ENCODE measurements around the gene SYNGR3. TPM values are rescaled to one million over a fixed set of nuclear protein-coding genes. Genes with fewer than 3 reads are reported as not detected.

Gene SYNGR3, protein sequence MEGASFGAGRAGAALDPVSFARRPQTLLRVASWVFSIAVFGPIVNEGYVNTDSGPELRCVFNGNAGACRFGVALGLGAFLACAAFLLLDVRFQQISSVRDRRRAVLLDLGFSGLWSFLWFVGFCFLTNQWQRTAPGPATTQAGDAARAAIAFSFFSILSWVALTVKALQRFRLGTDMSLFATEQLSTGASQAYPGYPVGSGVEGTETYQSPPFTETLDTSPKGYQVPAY
- total RNA-seq = 20.8 and 23.2 TPM in 2 replicates

DNA sequence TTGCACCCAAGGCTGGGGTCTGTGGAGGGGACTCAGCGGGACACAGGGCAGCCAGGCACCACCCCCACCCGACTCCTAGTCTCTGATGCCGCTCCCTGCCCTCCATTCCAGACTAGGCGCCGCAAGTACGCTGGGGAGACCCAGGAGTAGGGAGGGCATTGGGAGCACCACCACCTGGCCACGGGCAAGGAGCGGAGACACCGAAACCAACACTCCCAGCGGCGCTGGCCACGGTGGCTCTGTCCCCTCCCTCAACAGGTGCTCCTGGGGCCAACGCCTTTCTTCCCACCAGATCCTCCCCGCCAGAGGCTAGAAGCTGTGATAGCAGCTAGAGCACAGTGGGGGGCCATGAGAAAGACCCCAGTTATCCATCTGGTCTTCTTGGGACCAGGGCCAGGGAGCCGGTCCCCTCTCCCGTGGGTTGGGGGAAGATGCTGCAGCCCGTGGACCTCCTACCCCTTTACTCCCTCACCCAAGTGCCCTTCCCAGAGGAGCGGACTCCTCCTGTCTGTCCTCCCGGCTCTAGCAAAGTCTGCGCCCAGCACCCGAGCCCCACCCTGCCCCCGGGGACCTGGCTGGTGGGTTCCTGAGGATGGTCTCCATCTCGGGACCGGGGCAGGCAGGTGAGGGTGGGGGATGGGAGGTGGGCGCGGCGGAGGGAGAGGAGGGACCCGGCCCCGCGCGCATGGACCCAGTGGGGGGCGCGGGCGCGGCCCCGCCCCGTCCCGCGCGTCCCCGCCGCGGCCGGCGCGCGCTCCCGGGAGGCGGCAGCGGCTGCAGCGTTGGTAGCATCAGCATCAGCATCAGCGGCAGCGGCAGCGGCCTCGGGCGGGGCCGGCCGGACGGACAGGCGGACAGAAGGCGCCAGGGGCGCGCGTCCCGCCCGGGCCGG, at the start of gene SYNGR3:
Gene SYNGR3 (plus strand): TSS at position 762 of the 892 bp plus-strand sequence. CDS start 133 bp downstream, outside the sequence.
- intact Hi-C loops (cut with micrococcal nuclease) = loop anchor here (5.0 to 10.0 kb wide), 2 partner anchors 233 to 545 kb away; partner anchors contain the start of genes CEMP1, E4F1 and PDPK1

DNA sequence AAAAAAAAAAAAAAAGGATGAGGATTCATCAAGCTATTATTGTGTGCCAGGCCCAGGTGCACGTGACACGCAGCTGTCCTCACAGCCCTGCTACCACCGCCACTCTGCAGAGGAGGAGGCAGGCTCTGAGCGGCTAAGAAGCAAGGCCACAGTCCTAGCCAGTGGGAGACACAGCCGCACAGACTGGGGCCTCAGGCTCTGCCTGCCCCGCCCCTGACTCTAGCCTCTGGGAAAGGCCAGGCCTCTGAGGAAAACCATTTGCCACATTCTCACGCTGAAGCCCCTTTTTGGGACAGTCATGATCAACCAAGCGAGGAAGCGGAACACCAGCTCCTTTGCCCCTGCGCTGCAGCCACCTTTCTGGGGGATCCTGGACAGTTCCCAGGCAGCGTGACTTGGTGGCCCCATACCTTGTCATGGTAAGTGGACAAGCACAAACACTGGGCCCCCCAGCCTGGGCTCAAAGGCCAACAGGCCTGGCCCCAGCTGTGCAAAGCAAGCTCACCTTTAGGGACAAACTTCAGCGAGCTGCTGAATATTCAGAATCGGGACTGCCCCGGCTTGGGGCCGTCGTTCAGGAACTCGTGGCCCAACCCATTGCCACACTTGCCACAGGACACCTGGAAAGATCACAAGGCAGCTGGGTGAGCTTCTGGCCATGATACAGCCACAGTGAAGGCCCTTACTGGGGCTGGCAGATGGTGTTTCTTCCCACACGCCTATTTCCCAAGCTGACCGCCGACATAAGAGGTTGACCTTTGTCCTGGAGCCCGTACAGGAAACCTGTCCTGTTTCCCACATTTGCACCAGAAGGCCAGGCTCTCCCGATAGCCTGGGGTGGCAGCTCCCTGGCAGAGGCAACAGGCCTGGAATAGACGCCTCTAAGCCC, 49.3 kb upstream of the SYNGR3 start:
- intact Hi-C loops (cut with micrococcal nuclease) = loop anchor here (5.0 kb wide), 2 partner anchors 78 to 1298 kb away; partner anchors contain the start of gene MCRIP2

DNA sequence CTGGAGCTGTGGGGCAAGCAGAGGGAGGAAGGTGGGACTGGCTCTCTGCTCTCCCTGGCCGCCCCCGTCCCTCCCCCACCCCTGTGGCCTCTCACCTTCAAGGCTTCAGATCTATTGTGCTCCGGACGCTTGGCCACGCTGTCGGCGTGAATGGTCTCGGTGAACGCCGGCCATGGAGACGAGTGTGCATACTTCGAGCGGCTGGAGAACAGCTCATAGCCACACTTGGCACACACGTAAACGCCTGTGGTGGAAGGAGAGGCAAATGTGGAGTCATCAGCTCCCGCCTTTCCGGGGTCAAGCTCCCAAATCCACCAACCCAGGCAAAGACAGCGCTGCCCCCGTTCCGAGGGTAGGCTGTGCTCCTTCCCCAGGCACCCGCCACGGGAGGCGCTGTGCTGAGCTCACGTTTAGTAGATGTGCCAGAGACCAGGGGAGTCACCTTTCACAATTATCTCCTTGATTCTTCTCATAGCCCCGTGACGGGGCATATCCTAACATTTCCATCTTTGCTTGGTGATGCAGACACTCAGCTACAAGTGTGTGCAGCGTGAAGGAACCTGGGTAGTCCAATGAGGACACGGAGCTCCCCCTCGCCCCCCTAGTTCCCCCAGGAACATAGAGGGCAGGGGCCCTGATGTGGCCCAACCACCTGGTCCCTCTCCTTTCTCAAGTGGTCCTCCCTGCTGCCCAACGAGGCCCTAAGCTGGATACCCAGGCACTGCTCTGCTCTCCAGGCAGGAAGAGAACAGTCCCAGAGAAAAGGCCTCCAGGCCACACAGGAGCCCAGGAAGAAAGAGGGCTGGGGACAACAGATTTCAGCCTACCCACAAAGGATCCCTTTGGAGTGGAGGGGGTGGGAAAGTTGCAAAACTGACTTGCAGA, 48.4 kb upstream of the SYNGR3 start:
- intact Hi-C loops (cut with micrococcal nuclease) = loop anchor here (2.0 to 5.0 kb wide), 3 partner anchors 13 to 1299 kb away; partner anchors contain the start of gene MCRIP2

DNA sequence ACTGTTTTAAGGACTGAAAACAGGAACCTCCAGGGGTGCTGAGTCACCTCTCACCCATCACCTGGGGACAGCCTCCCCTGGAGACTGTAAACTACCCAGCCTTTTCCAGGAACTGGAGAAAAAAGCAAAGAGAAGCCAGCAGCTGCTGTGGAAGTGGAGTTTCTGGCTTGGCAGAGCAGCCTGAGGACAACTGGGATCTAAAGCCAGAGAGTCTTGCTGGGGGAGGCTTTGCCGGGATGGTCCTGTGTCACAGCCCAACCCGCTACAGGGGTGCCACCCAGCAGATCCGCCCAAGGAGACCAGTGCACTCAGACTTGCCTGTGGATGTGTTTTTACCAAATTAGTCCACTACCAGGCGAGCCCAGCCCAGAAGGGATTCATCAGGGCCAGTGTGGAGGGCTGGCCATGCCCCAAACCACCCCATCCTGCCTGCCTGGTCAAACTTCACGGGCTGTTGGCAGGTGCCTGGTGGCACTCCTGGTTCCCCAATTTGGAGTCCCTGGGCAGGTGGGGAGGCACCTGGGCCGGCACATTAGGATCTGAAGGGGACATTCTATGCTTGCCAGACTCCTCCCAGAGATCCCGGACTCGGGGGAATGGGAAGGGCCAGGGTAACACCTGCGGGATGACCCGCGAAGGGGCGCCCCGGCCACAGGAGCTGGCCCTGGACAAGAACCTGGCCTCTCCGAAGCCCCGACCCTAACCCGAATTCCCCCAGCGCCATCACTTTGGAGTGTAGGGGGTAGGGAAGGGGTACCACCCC, 47.5 kb upstream of the SYNGR3 start:
- intact Hi-C loops (cut with micrococcal nuclease) = loop anchor here (2.0 to 5.0 kb wide), 3 partner anchors 13 to 1300 kb away; partner anchors contain the start of gene MCRIP2

DNA sequence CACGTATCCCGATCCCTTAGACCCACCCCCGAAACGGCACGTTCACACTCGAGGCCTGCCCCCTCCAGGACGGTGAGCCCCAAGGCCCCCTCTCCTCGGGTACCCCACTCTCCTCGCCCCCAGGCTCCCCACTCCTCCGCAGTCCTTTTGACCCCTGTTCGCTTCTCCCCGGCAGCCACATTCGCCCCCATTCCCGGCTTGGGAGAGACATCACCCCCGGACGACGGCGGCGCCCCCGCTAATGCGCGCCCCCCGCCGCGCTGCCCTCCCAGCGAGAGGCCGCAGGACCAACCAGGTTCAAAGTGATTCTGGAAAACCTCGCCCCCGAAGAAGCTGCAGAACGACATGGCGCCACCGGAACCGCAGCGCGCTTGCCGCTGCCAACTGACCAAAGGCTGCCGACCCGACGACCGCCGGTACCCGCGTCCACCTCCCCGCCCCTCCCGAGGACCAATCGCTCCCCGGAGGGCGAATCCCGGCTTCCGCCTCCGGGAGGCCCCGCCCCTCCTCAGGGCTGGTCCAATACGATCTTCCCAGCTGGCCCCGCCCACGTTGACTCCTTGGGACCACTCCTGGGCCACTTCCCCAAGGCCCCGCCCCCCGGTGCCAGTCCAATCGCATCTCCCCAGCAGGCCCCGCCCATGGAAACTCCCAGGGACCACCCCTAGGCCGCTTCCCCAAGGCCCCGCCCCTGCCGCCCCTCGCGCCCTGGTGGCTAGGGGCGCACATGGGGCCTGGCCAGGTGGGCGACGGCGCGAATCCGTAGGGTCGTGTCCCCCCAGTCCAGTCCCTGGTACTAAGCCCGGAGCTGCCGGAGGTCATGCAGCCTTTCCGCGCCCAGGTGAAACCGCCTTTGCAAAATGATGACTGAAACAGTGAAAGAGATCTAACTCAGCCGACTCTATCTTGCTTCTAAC, 46.7 kb upstream of the SYNGR3 start, which contains the start of gene MSRB1:
Gene MSRB1 (minus strand): TSS at position 390 of the 917 bp plus-strand sequence. CDS start 43 bp downstream, at position 347.
- intact Hi-C loops (cut with micrococcal nuclease) = loop anchor here (1.0 to 5.0 kb wide), 13 partner anchors 14 to 1301 kb away; partner anchors contain the start of genes HAGH, MCRIP2, MEIOB and MLST8

DNA sequence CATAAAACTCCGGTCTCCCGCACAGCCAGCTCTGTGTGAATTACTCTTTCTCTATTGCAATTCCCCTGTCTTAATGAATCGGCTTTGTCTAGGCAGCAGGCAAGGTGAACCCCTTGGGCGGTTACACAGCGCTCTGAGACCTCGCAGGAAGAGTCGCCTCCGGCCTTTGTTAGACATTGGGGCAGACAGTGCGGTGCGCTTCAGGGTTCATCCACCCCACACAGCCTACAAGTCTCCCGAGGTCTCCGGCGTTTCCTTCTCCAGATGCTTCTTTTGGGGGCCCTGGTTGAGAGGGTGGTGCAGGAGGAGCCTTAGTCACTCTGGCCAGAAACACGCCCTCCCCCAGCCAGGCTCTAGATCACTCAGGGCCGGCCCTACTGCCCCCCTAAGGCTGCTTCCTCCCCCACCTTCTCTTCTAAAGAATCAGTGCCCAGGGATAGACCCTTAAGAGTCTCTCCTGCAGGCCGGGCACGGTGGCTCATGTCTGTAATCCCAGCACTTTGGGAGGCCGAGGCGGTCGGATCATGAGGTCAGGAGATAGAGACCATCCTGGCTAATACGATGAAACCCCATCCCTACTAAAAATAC, 45.1 kb upstream of the SYNGR3 start:
- intact Hi-C loops (cut with micrococcal nuclease) = loop anchor here (5.0 kb wide), 2 partner anchors 82 to 1302 kb away; partner anchors contain the start of gene MCRIP2

DNA sequence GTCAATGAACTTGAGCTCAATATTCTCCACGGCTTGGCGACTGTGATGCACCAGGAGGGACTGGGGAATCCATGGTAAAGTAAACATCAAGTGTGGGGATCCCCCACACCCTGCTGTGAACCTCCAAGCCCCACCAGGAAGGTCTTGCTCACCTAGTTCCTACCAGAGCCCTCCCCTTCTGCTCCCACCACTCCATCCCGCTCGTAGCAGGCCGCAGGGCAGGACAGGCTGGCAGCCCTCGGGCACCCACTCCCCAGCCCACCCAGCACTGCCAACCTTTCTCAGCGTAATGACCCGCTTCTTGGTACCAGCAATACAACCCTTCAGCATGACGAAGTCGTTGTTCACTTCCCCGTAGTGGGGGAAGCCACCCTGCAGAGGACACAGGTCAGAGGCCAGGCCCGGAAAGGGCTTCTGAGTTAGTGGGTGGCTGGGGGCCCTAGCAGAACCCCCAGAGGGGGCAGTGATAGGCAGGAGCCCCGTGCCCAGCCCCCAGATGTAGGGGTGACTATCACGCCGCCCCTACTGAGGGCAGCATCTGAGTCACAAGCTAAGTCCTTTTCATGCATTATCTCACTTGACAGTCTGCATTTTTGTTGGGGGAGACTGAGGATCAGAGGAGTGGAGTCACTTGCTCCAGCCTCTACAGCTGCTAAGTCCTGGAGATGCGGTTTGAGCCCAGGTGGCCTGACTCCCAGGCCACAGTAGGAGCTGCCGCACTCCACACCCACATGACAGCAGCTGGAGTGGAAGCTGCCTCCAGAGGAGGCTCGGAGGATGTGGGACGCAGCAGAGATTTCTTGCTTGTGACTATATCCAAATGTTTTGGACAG, 44.0 kb upstream of the SYNGR3 start:
- intact Hi-C loops (cut with micrococcal nuclease) = no loop called here

DNA sequence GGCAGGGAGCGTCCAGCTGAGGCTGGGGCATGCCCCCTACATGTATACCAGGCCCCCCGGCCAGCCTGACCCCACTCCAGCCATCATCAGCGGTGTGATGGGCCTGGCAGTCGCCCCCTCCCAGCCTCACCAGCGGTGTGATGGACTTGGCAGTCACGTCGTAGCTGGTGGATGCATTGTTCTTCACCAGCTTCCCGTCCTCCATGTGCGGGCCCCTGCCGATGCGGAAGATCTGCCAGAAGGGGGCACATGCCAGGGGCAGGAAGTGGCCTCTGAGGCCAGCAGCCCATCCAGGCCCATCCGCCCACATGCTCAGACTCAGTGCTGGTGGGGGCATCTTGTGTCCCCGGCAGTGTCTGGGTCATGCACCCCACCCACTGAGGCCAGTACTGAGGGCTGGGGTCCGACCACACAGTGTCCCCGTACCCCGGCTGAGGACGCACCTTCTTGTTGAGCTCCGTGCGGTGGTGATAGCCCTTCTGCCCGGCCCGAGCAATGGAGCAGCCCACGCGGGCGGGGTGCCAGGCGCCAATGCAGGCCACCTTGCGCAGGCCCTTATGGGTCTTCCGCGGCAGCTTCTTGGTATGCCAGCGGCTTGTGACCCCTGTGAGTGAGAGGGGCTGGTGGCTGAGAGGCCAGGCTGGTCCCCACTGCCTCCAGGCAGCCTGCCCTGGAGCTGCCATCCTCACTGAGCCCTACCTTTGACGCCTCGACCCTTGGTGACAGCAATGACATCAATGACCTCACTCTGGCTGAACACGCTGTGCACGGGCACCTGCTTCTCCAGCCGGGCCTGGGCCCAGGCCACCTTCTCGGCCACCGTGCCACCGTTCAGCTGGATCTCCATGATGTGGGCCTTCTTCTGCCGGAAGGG, 43.0 kb upstream of the SYNGR3 start:
- intact Hi-C loops (cut with micrococcal nuclease) = no loop called here

DNA sequence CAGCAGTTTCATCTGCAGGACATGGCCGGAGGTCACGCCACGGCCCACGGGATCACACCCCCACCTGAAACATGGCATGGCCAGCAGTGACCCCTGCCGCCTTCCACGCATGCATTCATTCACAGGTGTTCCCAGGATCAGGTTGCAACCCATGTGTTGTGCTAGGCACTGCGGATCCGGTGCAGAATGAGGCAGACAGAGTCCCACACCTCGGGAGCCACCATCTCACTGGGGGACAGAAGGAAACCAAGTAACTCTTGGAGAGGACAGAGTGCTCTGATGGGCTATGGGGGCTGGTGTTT, 42.5 kb upstream of the SYNGR3 start:
- intact Hi-C loops (cut with micrococcal nuclease) = no loop called here

DNA sequence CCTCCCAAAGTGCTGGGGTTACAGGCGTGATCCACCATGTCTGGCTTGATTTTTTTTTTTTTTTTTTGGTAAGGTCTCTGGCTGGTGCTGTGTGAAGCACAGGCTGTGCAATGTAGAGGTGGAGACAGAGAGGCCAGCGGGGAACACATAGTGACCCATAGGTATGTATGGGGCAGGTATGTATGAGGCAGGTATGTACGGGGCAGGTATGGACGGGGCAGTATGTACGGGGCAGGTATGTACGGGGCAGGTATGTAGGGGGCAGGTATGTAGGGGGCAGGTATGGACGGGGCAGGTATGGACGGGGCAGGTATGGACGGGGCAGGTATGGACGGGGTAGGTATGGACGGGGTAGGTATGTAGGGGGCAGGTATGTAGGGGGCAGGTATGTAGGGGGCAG, 40.3 kb upstream of the SYNGR3 start:
- intact Hi-C loops (cut with micrococcal nuclease) = no loop called here

DNA sequence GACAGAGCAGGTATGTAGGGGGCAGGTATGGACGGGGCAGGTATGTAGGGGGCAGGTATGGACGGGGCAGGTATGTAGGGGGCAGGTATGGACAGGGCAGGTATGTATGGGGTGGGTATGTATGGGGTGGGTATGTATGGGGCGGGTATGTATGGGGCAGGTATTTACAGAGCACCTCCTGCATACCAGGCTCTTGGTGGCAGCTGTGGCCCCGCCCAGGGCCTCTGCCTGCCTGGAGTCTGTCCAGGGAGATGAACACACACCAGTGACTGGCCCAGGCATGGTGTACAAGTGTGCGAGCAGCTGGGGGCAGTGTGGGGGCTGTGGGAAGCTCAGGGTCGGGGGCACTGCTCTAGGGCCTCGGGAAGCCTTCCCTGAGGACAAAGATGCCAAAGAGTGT, 39.7 kb upstream of the SYNGR3 start:
- intact Hi-C loops (cut with micrococcal nuclease) = no loop called here

DNA sequence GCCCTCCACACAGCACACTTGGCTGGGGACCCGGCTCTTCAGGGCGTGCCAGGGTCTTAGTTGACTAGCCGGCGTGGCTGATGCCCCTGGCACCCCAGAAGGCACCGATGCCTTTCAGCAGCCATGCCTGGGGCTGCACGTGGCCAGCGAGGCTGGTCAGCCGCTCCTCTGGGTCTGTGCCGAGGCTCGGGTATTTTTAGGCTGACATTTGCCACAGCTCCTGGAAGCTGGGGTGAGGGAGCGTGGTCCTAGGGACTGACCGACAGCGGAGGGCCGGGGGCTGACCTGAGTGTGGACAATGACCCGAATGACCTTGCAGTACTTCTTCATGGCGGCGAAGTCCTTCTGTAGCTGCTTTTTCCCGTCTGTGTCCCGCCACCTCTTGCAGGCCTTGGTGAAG, 39.2 kb upstream of the SYNGR3 start:
- intact Hi-C loops (cut with micrococcal nuclease) = no loop called here

DNA sequence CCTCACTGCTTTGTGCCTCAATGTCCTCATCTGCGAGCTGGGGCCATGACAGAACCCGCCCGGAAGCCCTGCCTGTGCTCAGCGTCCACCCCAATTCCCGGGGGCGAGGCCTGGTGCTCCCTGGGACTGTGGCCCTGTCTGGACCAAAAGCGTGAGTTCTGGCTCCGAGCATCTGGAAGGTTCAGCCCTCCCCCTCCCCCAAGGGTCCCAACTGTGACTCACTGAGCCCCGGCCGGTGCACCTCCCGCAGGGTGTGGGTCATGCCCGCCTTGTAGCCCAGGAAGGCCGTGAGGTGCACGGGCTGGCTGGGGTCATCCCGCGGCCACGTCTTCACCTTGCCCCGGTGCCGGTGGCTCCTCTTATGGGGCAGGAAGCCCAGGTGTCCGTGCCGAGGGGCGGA, 36.0 kb upstream of the SYNGR3 start:
- intact Hi-C loops (cut with micrococcal nuclease) = no loop called here

DNA sequence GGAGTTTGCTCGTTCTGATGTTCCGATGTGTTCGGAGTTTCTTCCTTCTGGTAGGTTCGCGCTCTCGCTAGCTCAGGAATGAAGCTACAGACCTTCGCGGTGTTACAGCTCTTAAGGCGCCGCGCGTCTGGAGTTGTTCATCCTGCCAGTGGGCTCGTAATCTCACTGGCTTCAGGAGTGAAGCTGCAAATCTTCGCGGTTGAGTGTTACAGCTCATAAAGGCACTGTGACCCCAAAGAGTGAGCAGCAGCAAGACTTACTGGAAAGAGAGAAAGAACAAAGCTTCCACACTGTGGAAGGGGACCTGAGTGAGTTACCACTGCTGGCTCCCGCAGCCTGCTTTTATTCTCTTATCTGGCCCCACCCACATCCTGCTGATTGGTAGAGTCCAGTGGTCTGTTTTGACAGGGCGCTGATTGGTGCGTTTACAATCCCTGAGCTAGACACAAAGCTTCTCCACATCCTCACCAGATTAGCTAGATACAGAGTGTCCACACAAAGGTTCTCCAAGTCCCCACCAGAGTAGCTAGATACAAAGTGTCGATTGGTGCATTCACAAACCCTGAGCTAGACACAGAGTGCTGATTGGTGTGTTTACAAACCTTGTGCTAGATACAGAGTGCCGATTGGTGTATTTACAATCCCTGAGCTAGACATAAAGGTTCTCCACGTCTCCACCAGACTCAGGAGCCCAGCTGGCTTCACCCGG, 32.2 kb upstream of the SYNGR3 start:
- intact Hi-C loops (cut with micrococcal nuclease) = loop anchor here (2.0 kb wide), 1 partner anchor 15 kb away; the partner anchor contains the start of gene TBL3

DNA sequence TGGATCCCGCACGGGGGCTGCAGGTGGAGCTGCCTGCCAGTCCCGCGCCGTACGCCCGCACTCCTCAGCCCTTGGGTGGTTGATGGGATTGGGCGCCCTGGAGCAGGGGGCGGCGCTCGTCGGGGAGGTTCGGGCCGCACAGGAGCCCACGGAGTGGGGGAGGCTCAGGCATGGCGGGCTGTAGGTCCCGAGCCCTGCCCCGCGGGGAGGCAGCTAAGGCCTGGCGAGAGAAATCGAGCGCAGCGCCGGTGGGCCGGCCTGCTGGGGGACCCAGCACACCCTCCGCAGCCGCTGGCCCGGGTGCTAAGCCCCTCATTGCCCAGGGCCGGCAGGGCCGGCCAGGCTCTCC, 31.7 kb upstream of the SYNGR3 start:
- intact Hi-C loops (cut with micrococcal nuclease) = loop anchor here (2.0 kb wide), 1 partner anchor 15 kb away; the partner anchor contains the start of gene TBL3
